Endothelial cell of umbilical vein (primary cell): ENCODE results near the gene RIOK3.

Source experiments
- CTCF ChIP-seq, 2 donors: IDR thresholded peaks; 1 replicate in 1 of 2; 2 replicates in 1 of 2; pipeline ENCODE4 v1.5.1; 2011; ENCODE audit warnings: low read length in 2 of 2, mild to moderate bottlenecking in 2 of 2, moderate library complexity in 2 of 2, control low read depth in 1 of 2, inconsistent platforms in 1 of 2, low read depth in 1 of 2; ENCODE audit not compliant: insufficient read depth in 1 of 2; ENCODE audit errors: extremely low read depth in 1 of 2
- EZH2 ChIP-seq: IDR thresholded peaks from 2 replicates; pipeline ENCODE4 v1.6.1; 2012; ENCODE audit warnings: borderline replicate concordance, low read depth, mild to moderate bottlenecking, moderate library complexity, low read length, inconsistent platforms; ENCODE audit not compliant: severe bottlenecking
- GATA2 ChIP-seq: IDR thresholded peaks from 2 replicates; pipeline ENCODE4 v1.7.0; 2011; ENCODE audit warnings: low read depth, mild to moderate bottlenecking, moderate library complexity, mixed read lengths, low read length; ENCODE audit not compliant: insufficient read length, insufficient read depth
- MAX ChIP-seq: IDR thresholded peaks from 2 replicates; pipeline ENCODE4 v1.6.1; 2011; ENCODE audit not compliant: insufficient read depth, insufficient read length
- POLR2A ChIP-seq: IDR thresholded peaks from 2 replicates; pipeline ENCODE4 v1.6.1; 2012; ENCODE audit warnings: low read depth, mild to moderate bottlenecking, control low read depth, low read length

GRCh38 chr18:23468753-23469459, 15.8 kb downstream of the RIOK3 start:
- TF ChIP-seq EZH2 (no peak), CTCF (IDR thresholded peaks at IDR 0.05; ENCODE audit: extremely low read depth in 1 of 2, insufficient read depth in 1 of 2, low read depth in 1 of 2, low read length in 2 of 2) (no peak), MAX (no peak), GATA2 (no peak), POLR2A (no peak)
